Activated CD8-positive, alpha-beta memory T cell treated with anti-CD3 and anti-CD28 coated beads, Interleukin-2, amount 50 U/mL, for 48 hours (primary cell): Measurements from ENCODE around the gene SFXN5.

Experiments used
- DNase-seq: peaks from one replicate; pipeline ENCODE4 v3.0.0-alpha.2; 2020

Gene SFXN5

DNA sequence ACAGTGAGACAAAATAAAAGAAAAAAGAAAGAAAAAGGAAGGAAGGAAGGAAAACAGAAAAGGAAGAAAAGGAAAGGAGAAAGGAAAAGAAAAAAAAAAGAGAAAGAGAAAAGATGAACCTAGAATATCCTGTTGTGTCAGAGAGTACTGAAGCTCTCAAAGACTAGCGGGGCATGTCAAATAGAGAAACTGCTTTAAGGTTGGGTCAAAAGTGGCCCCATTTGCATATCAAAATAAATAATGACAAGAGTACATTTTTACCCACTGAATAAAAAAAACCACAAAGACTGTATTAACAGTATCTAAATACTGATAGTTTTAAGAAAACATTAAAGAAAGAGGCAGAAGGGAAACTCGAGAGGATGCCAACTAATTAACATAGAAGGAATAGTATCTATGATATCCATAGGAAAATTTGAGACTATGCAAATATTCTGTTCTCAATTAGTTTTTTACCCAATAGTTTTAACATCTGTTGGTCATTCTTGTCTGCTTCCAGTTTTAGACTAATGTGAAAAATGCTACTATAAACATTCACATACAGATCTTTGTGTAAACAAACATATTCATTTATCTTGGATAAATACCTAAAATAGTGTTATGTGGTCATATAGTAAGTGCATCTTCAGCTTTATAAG lies 53.2 kb downstream of the SFXN5 start:
- no peak for DNase-seq

DNA sequence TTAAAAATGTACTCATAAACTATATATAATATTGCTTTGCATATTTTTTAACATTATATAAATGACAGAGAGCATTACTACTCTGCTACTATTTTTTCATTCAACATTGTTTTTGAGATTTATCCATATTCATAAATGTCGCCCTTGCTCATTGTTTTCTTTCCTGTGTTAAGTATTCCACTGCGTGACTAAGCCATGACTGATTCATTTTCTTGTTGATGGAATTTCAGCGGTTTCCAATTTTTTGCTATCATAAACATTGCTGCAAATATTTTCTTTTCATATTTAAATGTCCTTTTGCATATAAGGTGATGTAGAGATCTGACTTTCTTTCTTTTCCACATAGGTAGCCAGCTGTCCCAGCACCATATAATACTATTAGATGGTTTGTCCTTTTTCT lies 57.6 kb downstream of the SFXN5 start:
- no peak for DNase-seq

DNA sequence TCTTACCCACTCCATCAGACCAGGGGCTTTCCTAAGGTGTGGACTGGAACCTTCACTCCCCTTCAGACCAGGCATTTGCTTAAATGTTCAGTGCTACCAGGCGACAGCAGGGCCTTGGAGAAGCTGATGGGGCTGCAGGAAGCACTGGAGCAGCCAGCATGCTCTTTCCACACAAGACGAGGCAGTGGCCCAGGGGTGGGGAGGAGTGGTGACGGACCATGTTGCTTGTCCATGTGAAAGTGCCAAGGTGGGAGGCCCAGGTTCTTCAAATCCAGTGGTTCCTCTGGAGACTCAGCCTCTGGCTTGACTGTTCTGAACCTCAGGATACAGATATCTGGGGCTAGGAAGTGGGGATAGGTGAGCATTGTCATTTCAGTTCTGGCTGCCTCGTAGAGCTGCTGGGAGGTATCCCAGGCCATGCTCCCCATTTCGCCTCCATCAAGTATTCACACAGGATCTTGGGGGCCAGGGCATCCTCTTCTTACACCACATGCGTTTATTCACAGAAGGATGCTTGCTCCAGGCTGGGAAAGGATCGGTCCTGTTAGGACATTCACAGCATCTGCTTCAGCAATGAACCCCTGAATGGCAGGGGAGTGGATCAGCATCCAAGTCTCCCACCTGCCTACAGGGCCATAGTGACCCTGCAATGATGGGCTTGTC lies 62.2 kb downstream of the SFXN5 start:
- DNase-seq, result no peak

DNA sequence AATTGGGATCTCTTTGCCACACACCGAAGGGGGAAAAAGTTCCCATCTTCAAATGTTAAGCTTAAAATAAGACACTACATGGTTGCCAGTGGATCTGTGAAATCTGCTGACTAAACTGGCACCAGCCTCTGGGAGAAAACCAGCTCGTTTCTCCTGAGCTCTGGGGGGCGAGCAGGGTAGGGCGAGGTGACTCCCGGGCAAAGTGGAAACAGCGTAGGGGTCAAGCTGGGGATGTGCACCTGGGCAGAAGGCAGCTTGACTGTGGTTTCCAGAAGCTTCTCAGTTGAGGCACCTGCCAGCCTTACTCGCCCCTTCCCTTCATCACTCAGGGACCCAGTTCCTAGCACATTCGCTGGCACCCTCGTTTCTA lies 62.8 kb downstream of the SFXN5 start:
- DNase-seq, result no peak

DNA sequence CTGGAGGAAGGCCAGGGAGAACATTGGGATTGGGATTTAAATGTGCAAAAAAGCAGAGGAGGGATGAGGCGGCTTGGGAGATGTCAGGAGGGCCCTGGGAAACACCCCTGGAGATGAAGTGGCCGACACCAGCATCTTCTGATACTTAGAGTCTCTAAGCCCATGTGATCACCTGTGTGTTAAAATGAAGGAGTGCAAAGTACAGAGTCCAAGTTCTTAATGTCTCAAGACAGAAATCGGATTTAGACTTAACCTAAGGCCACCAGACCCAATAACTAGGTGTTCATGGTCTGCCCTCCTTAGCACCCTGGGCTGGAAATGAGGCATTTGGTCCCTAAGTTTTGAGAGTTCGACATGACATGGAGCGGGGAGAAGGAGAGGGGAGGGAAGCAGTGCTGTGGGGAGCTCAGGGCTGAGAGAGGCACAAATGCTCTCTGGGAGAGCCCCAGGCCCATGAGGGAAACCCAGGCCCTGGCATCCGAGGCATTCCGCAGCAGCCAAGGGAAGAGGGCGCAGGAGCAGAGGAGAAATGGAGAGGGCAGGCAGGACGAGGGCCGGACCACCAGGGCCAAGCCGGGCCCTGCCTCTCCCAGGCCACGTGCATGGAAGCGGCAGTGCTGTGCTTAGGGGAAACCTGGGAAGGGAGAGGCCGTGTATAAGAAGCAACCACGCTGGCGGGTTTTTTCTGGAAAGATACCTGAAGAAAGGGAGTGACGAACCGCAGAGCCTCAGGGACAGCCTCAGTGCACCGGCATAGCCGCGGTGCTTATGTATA lies 63.3 kb downstream of the SFXN5 start:
- no peak for DNase-seq

DNA sequence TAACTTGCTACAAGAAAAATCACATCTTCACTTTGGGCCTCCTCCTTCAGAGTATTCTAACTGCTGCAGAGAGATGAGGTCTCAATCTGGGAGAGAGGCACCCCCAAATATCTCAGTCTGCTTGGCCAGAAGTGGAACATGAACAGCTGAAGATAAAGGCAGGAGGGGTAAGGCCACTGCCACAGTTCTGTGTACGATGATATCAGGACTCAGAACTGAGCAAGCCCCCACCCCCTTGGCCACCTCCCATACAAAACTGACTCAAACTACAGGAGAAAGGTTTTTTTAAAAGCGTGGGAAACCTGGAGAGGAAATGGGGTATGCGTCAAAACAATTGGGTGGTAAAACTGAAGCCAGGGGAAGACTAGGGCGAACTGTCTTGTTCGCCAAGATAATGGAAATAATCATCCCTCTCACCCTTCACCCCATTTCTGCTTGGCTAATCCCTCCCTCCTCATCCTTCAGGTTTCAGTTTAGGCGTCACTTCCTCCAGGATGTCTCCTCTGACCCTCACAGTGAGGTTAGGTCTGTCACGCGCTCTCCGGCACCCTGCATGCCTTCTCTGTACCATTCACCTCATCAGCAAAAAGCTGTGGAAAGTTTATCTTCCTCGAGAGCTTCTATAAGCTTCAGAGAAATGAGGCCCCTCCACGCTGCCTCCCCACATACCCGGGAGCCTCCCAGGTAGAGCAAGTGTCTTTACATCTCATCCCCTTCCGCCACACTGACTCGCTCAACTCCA lies 64.4 kb downstream of the SFXN5 start:
- DNase-seq, result no peak

DNA sequence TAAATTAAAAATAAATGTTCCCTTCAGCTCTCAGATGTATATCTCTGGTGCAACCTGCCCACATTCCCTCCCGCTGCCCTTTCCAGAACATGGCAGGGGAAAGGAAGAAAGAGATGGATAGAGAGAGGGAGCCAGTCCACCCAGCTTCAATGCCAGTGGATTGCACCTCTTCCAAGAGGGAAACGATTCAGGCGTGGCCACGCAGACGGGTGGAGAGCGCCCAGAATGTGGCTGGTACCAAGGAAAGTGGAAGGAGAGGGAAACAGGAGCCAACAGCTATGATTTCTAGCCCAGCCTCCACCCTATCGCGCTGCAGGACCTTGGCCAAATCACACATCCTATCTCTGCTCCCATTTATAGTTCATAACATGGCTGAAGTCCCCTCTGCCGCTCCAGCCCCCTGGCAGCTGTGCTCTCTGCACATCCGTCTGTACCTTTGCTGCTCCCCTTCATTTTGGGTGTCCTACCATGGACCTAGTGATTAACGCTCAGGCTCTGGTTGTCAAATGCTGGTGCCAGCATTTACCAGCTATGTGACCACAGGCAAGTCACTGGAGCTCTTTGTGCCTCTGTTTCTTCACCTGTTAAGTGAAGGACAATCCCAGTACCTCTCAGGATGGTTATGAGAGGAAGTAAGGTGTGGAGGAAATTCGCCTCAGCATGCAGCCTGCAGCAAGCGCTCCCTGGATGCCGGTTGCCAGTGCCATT lies 66.5 kb downstream of the SFXN5 start:
- DNase-seq, result no peak

DNA sequence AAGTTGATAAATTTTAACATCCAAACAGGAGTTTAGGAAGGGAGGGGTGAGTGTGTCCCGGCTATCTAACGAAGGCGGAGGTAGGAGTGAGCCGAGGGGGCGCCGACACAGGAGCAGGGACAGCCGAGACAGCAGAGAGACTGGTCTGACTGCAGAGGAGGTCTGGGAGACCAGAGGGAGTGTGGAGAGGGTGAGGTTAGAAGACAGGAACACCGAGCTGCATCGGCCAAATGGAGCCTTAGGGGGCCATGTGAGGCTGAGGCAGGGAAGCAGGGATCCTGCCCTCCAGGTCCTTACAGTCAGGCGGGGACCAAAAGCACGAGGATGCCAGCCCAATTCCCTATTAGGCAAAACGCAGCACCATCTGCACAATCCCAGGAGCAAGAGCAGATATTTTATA lies 67.0 kb downstream of the SFXN5 start:
- DNase-seq, result no peak

DNA sequence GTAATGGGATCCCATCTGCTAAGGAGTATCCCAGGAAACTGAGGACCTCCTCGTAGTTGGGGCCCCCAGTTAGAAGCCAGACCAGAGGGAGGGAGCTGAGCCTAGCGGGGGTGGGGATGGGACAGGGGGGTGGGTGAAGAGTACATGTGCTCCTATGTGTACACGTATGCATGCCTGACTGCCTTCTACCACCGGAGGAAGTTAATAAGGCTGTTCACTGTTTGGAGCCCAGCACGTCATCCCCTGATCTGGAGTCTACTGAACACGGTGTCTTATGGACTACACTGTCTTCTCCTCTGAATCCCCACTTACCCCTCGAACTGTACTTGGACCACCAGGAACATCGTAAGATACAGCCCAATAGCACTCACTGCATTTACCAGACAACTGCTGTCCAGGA lies 68.5 kb downstream of the SFXN5 start:
- no peak for DNase-seq

DNA sequence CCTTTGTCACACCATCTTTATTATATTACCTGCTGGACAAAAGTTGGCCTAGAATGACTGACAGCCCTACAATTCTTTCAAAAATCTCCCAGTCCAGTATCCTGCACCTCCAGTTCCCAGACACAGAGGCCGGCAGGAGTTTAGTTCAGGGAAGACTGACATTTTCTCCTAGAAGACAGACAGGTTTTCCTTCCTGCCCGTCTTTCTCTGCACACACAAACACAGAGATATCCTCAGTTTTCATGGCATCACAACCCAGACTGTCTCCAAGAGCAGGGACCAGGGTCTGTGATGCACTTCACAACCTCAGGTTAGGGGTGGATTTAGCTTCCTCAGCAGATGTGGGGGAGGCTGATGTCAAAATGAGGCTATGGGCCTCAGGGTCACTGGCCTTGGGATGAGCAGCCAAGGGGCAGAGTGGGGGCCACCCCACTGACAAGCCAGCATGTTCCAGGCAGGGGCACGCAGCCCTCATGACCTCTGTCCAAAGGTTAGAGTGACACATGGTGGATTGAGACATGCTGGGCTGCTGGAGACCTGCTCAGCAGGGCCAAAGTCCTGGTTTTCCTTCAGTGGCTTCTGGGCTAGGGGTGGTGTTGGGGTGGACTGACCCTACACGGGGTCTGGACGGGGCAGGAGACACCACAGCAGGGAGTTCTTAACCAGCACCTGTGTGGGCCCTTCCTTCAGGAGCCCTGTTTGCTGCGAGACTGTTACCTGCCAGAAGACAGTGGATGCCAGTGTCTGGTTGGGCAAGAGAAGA lies 70.5 kb downstream of the SFXN5 start:
- DNase-seq, result no peak

DNA sequence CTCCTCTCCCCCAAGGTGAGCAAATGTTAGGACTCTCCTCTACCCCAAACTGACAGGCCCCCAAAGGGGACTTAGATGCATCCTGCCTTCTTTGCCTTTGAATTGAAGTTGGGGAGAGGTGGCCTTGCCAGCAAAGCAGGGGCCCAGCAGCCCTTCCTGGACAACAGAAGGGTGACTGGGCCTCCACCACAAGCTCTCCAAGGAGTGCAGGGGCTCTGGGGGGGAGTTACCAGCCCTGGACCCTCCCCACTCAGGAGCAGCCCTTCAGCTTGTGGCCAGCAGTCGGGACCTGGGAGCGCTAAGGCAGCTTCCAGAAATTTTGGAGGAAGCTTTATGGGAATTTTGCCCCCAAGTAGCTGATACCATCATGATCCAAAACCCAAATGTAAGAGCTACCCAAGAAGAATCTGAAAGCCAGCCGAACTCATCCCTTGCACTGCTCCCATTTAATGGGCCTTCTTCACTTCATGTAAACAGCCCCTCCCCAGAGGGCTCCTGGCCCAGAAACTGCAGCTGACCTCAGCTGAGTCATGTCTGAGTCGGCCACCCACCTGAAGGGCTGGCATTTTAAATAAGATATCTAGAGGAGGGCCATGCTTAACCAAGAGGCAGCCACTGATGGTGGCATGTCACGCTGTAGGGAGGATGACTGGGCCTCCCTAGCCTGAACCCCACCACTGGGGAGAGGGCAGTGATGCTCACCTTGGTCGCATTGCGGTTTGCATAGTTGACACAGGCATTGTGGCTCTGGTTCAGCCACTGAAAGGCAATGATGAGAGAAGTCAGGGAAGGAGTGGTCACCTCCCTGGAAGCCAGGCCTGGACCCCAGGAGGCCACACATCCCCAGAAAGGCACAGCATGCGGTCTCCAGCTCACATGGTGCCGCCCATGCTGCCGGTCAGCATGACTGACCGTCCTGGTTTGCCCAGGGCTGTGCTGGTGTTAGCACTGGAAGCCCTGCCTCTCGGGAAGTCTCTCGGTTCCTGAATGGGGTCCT lies 71.5 kb downstream of the SFXN5 start:
- DNase-seq, result peak; percentile 45

DNA sequence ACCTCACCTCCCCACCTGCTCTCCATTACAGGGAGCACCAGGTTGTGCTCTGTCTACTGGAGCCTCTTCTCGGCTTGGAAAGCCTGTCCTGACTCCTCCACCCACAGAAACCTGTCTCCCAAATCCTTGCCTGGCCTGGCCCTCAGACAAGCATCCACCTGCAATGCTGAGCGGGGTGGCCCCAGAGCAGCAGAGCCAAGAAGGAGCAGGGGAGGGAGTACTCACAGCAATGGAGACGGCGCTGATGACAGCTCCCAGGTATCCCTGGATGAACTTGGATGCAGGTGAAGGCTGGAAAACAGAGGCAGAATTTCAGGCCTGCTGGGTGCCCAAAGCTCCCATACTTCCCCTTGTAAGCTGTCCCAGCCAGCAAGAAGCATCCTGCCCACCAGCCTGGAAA lies 72.8 kb downstream of the SFXN5 start:
- DNase-seq, result peak; percentile 37

DNA sequence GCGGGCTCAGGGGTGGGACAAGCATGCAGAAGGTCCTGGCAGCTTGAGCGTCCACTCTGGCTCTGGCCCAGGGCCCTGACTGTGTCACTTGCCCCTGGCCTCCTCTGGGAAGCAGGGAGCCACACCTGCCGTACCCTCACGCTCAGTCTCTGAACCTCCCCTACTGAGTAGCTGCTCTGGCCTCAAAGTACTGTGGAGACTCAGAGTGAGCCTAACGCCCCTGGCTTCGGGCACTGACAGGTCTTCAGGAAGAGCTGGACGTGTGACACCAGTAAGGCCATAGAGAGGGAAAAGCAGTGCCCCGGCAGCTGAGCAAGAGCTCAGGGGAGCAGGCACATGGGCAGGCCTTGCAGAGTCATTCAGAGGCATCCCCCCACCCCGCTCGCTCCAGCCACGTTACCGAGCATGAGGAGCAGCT lies 73.3 kb downstream of the SFXN5 start:
- DNase-seq, result peak; percentile 43

DNA sequence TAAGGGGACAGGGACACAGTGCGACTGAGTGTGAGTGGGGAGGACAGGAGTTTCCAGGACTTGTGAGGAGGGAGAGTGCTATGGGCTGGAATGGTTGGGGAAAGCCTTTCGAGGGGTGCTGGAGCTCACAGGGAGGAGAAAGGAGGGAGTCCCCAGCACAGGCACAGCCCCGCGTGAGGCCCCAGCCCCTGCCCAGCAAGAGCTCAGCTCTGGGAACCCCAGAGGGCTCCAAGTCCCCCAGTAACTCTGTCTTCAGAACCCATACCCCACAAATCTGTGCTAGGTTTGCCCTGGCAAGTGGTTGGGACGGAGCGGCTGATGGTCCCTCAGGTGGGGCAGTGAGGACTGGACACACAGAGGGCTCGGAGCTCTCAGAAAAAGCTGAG lies 75.4 kb downstream of the SFXN5 start:
- peak; percentile 40 for DNase-seq

DNA sequence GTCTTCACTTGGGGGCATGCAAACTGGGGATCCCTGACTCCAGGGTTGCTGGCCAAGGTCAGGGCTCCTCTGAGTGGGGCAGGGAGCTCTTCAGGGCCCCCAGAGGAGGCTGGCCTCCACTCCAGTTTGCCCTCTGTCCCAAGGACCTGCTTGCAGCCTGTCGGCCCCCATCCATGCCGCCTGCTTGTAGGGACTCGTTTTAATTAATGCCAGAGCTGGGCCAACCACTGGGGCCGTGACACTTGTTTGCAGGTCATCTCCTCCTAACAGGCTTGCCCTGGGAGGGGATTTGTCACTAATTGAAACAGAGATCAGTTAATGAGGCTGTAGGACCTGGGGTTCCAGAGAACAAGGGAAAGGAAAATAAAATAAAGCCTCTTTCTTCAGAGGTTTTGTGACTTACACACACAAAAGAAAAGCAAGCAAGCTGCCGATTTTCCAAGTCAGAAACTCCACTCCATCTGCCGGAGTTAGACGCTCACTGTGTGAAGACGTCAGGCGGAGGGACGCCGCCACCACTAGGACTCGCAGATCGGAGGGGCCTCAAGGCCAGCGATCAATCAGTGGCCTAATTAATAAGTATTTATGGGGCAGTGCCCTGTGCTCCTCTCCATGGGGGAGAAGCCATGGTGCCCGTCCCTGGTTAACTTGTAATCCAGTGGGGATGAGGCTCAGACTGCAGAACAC lies 75.9 kb downstream of the SFXN5 start:
- DNase-seq, result peak; percentile 43

DNA sequence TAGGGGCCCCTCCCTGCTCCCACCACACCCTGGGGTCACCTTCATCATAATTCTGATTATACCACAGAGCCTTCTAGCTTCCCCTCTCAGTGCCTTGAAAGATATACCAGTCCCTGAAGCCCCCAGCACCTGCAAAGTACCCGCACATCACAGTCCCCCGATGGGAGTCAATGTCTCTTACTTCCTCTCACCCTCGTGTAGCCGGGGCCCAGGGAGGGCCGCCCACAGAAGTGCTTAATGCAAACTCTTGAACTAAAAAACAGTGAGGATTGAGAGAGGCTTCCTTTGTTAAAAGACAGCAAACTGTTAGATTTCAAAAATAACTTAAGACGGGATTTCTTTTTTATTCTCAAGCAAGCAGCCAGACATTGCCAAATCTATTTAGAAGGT lies 76.5 kb downstream of the SFXN5 start:
- peak; percentile 33 for DNase-seq

DNA sequence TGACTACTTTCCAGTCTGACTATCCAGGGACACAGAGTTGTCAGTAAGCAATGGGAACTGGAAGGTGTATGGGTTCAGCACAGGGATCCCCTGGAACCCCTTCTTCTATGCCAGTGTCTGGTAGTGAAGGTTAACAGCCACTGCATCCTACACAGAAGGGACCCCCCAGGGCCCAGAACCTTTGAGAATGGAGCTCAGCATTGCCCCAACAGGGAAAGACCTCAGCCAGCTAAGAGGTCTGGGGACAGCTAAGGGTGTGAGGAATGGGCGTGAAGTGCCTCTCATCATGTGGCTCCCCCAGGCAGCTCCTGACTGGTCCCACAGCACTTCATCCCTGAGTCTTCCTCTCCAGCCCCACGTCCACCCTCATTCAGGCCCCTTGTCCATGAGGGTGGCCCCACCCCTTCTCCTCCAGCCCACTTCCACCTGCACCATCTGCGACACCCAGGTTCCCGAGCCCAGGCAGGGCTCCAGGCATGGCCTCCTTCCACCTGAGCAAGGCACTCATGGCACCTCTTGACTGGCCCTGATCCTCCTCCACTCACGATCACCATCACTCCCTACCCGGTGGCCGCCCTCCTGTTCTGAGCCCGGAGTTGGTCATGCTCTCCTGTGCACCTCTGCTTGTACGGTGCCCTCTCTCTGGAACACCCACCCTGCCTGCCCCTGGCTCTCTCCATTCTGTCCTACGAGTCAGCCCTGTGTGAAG lies 77.1 kb downstream of the SFXN5 start:
- DNase-seq, result peak; percentile 38

DNA sequence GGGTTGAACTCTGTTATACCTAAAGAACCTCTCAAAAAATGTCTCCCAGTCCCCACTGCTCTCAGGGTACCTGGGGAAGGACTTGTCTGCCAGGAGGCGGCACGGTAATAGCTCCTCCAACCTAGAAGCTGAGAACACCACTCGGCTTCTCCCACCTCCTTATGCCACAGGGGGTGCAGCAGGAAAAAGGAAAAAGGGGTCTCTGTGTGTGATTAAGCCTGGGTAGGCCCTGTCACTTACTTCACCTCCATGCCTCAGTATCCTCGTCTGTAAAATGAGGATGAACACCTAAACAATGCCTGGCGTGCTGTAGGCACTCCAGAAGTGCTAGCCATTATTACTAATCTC lies 77.6 kb downstream of the SFXN5 start:
- DNase-seq, result no peak

DNA sequence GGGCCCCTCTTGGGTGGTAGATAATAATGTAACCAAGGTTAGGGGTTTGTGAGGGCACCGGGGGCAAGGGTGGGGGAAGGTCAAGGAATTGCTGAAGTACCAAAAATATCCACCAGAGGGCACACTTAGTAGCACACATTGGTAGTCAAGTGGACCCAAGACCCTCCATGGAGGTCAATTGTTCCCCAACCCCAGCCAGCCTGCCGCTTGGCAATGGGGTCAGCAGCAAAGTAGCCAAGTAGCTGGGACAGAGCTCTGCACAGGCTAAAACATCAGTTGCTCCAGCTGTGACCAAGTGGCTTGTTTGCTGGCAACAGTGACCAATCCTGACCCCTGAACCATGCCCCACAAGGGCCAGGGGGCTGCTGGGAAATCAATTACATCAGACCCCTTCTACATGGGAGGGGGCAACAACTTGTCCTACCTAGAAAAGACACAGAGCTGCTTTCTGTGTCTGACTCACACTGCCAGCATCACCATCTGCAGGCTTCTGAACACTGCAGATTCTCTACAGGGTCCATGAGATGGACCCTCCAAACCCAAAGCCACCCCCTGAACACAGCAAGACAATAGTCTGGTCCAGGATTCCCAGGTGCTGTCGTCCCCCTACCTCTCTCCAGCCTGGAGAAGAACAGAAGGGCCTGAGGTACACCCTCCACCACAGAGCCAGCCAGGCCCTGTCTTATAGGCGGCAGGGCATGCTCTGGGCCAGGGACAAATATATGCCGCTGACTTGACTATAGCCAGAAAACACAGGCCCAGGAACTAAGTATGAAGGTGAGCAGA lies 78.2 kb downstream of the SFXN5 start:
- DNase-seq, result peak; percentile 58
